ENCODE data around the gene SRGAP2C. TPM values are rescaled to one million over a fixed set of nuclear protein-coding genes. Genes with fewer than 3 reads are reported as not detected.
"Not testable (repeated sequence)": the region's sequence is repeated elsewhere in the genome, so short reads cannot be mapped to it uniquely, and the experiment has no call there.

The SRGAP2C gene
- total RNA-seq, 3 donors from 2014 or later (not counting 1 experiment from before 2014, with no cell fraction given): 12.0 to 24.0 (median 17.5) TPM

GRCh38 chr1:121433517-121433916 lies 248.7 kb downstream of the SRGAP2C start:
- H3K27me3 ChIP-seq (ENCODE audit: control insufficient read depth, insufficient read depth, low read length); H3K27ac ChIP-seq (ENCODE audit: low read length); H3K36me3 ChIP-seq (ENCODE audit: control insufficient read depth, insufficient read depth, low read length); DNase-seq; H3K4me3 ChIP-seq (ENCODE audit: low read length); H3K4me3 Mint-ChIP-seq; H3K9me3 ChIP-seq (ENCODE audit: control insufficient read depth, insufficient read depth, low read length); H3K27ac Mint-ChIP-seq; H3K4me1 ChIP-seq (ENCODE audit: control insufficient read depth, insufficient read depth, low read length); ATAC-seq; H3K36me3 Mint-ChIP-seq; H3K4me1 Mint-ChIP-seq; H3K9me3 Mint-ChIP-seq: not testable (repeated sequence)
- intact Hi-C loops (cut with micrococcal nuclease): loop anchor here (2.0 kb wide), 1 partner anchor 21 kb away; no protein-coding TSS in a partner anchor
- no CpG with 5 or more reads among the region's 2 CpGs for WGBS (ENCODE audit: insufficient coverage)
- peaks cover 39 to 73% of the 10 kb centered on the region in 2 donors for H3K27me3 Mint-ChIP-seq (ENCODE audit: low read depth in 2 of 2)

- H3K9me3 ChIP-seq (ENCODE audit: control insufficient read depth, insufficient read depth, low read length); intact Hi-C loops (cut with micrococcal nuclease); ATAC-seq; H3K4me1 ChIP-seq (ENCODE audit: control insufficient read depth, insufficient read depth, low read length); DNase-seq; H3K27ac Mint-ChIP-seq; H3K4me3 Mint-ChIP-seq; H3K36me3 Mint-ChIP-seq; H3K4me3 ChIP-seq (ENCODE audit: low read length); H3K36me3 ChIP-seq (ENCODE audit: control insufficient read depth, insufficient read depth, low read length); H3K9me3 Mint-ChIP-seq; H3K27me3 ChIP-seq (ENCODE audit: control insufficient read depth, insufficient read depth, low read length); H3K4me1 Mint-ChIP-seq; H3K27ac ChIP-seq (ENCODE audit: low read length): not testable (repeated sequence)
- peaks cover 29 to 44% of the 10 kb centered on the region in 2 donors for H3K27me3 Mint-ChIP-seq (ENCODE audit: low read depth in 2 of 2)
- 92% methylated on average over 2 of the region's 3 CpGs for WGBS (ENCODE audit: insufficient coverage)
These were observed 254.1 kb downstream of the SRGAP2C start for GRCh38 chr1:121438862-121439261.

DNA sequence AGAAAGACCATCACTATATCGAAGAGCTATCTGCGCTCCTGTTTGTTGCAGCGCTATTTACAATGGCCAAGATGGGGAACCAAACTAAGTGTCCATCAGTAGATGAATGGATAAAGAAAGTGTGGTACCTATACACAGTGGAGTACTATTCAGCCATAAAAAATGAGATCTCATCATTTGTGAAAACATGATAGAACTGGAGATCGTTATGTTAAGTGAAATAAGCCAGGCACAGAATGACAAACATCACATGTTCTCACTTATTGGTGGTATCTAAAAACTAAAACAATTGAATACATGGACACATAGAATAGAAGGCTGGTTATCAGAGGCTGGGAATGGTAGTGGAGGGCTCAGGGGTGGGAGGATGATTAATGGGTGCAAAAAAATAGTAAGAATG lies 256.2 kb downstream of the SRGAP2C start:
- Mint-ChIP-seq H3K9me3 (peaks cover 0 to 2% of the 10 kb centered on the region in 2 donors), H3K27me3 (ENCODE audit: low read depth in 2 of 2) (peaks cover 21 to 28% of the 10 kb centered on the region in 2 donors), H3K27ac (no peak overlapping the region), H3K36me3 (peaks cover 8% of the 10 kb centered on the region), H3K4me3 (no peak overlapping the region), H3K4me1 (no peaks in the 10 kb centered on the region)
- H3K4me1 ChIP-seq (ENCODE audit: control insufficient read depth, insufficient read depth, low read length): no peaks in the 10 kb centered on the region
- H3K27me3 ChIP-seq (ENCODE audit: control insufficient read depth, insufficient read depth, low read length): no peaks in the 10 kb centered on the region
- ATAC-seq: no peak
- intact Hi-C loops (cut with micrococcal nuclease): no loop called here
- no peak overlapping the region for H3K4me3 ChIP-seq (ENCODE audit: low read length)
- DNase-seq: no peak
- H3K9me3 ChIP-seq (ENCODE audit: control insufficient read depth, insufficient read depth, low read length): no peaks in the 10 kb centered on the region
- no peak overlapping the region for H3K27ac ChIP-seq (ENCODE audit: low read length)
- TF ChIP-seq, protein P1, sequence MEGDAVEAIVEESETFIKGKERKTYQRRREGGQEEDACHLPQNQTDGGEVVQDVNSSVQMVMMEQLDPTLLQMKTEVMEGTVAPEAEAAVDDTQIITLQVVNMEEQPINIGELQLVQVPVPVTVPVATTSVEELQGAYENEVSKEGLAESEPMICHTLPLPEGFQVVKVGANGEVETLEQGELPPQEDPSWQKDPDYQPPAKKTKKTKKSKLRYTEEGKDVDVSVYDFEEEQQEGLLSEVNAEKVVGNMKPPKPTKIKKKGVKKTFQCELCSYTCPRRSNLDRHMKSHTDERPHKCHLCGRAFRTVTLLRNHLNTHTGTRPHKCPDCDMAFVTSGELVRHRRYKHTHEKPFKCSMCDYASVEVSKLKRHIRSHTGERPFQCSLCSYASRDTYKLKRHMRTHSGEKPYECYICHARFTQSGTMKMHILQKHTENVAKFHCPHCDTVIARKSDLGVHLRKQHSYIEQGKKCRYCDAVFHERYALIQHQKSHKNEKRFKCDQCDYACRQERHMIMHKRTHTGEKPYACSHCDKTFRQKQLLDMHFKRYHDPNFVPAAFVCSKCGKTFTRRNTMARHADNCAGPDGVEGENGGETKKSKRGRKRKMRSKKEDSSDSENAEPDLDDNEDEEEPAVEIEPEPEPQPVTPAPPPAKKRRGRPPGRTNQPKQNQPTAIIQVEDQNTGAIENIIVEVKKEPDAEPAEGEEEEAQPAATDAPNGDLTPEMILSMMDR (IDR thresholded peaks at IDR 0.05): no peak
- 100% methylated on average over 4 of the region's 4 CpGs for WGBS (ENCODE audit: insufficient coverage)
- H3K36me3 ChIP-seq (ENCODE audit: control insufficient read depth, insufficient read depth, low read length): no peaks in the 10 kb centered on the region

Other genes starting within 250 kb of the SRGAP2C start
- 1 to 10 TPM in 2 of 3 donors, under 1 TPM in 1; 0.40 to 1.9 (median 1.0) TPM for gene FAM72B, start 635 bp upstream of the SRGAP2C start, total RNA-seq